HG03432 (cell line): ENCODE data around the gene PTGDS.

Experiments
- ATAC-seq: cut with Tn5 transposase; IDR thresholded peaks from one replicate; pipeline ENCODE4 v1.9.1; 2021; ENCODE audit warnings: mild to moderate bottlenecking, moderate library complexity; ENCODE audit not compliant: unreplicated experiment

Gene PTGDS

GRCh38 chr9:136977223-136977622 lies at the start of gene PTGDS:
PTGDS (plus strand) TSS chr9:136977504; CDS start chr9:136977579, 75 bp downstream.
- no peak for ATAC-seq

- ATAC-seq: no peak
These were observed 48.7 kb upstream of the PTGDS start for GRCh38 chr9:136928591-136928990.

DNA sequence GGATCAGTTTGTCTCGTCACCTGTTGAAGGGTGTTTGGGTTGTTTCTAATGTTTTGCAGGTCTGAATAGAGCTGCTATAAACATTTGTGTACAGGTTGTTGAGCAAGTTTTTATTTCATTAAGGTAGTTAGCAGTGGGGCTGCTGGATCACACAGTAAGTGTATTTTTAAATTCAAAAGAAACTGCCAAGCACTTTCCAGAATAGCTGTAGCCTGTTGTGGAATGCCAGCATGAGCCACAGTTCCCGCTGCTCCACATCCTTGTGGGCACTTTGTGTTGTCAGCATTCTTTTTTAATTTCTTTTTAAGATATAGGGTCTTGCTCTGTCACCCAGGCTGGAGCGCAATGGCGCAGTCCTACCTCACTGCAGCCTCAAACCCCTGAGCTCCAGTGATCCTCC lies 47.3 kb upstream of the PTGDS start:
- no peak for ATAC-seq

- ATAC-seq: no peak
These were observed 45.6 kb upstream of the PTGDS start for GRCh38 chr9:136931611-136932130.

DNA sequence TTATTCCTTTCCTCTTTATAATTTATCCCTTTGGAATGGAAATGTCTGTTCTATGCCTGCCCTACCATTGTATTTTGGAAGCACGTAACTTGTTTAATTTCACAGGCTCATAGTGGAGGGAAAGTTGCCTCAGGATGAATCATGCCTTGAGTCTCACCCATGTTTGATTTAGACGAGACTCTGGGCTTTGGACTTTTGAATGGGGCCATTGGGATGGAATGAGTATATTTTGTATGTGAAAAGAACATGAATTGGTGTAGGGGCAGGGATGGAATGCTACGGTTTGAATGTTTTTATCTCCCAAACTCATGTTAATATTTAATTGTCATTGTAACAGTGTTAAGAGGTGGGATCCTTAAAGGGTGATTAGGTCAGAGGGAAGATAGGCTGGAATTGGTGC lies 43.0 kb upstream of the PTGDS start:
- ATAC-seq: no peak

DNA sequence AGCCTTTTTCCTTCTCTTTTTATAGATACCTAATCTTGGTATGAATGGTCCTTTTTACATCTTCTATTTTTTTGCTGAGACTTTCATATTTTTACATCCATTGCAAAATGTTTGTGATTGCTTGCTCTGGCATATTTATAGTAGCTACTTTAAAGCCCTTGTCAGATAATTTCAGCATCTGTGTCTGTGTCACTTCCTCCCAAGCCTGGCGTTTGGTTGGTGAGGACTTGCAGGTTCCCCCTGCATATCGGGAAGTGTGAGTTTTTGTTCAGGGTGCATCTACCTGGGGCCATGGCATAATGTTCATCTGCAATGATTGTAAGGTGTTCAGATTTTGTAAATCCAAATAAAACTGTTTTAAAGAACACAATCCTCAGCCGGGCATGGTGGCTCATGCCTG lies 41.7 kb upstream of the PTGDS start:
- ATAC-seq: no peak

DNA sequence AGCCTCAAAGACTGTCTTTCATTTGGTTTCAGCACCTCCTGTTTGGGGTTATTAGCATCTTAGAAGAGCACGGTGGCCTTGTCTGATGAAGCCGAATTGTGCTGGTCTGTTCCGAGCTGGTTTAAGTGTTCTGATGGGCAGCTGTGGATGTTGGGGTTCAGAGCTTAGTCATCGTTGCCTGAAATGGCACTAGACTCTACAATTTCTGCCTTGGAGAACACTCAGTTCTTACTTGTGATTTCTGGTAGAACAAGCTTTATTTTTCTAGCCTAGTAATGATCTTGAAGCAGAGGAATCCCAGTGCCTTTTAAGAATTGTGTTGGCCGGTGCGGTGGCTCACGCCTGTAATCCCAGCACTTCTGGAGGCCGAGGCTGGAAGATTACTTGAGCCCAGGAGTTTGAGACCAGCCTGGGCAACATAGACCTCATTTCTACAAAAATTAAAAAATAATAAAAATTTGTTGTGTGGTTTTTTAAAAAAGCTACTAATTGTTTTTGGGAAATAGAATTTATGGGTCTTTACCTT lies 40.6 kb upstream of the PTGDS start:
- no peak for ATAC-seq

DNA sequence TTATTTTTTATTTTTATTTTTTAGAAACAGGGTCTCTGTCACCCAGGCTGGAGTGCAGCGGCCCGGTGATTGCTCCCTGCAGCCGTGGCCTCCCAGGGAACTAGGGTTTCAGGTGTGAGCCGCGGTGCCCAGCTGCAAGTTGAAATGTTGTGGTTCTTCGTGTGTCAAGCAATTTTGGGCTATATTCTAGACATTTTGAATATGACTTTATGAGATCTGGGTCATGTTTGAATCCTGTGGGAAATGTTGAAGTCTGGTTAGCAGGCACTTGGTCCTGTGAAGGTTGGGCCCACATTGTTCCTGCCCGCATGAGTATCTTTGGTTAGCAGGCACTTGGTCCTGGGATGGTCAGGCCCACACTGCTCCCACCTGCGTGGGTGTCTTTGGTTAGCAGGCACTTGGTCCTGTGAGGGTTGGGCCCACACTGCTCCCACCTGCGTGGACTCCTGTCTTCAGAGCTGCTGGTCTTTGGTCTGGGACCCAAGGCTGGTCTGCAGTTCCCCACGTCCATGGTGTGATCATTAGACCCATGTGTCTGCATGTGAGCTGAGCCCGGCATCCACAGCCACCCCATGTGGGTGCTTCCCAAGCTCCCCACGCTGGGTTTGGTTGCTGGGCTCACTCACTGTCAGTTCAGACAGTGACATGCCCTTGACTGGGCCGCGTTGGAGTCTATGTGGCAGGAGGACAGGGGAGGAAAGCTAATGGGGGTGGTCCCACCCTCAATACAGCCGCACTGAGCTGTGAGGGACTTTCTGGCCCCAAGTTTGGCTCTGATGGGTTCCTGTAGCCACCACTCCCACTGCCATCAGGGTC lies 39.9 kb upstream of the PTGDS start:
- no peak for ATAC-seq

DNA sequence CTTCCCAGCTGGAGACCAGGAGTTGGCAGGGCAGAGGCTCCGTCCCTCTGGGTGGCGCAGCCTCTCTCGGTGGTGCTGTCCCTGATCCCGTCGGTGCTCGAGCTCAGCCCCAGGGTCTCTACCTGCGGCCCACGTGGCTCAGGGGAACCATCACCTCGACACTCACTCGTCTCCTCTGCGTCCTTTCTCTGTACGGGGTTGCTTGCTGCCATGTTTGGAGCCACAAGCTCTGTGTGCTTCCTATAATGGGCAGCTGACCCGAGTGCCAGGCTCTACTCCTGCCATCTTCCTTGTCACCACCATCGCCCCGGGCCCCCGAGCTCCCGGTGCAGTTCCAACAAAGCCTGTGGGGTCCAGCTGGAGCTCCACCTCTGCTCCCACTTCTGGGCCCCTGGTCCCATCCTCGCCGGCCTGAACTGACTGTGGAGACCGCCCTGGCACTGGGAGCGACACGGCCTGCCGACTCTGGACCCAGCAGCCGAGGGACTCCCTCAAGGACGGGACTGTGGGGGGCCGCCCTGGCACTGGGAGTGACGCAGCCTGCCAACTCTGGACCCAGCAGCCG lies 37.8 kb upstream of the PTGDS start:
- no peak for ATAC-seq

- ATAC-seq: no peak
These were observed 37.2 kb upstream of the PTGDS start for GRCh38 chr9:136939996-136940525.

- ATAC-seq: no peak
These were observed 36.6 kb upstream of the PTGDS start for GRCh38 chr9:136940526-136941230.

DNA sequence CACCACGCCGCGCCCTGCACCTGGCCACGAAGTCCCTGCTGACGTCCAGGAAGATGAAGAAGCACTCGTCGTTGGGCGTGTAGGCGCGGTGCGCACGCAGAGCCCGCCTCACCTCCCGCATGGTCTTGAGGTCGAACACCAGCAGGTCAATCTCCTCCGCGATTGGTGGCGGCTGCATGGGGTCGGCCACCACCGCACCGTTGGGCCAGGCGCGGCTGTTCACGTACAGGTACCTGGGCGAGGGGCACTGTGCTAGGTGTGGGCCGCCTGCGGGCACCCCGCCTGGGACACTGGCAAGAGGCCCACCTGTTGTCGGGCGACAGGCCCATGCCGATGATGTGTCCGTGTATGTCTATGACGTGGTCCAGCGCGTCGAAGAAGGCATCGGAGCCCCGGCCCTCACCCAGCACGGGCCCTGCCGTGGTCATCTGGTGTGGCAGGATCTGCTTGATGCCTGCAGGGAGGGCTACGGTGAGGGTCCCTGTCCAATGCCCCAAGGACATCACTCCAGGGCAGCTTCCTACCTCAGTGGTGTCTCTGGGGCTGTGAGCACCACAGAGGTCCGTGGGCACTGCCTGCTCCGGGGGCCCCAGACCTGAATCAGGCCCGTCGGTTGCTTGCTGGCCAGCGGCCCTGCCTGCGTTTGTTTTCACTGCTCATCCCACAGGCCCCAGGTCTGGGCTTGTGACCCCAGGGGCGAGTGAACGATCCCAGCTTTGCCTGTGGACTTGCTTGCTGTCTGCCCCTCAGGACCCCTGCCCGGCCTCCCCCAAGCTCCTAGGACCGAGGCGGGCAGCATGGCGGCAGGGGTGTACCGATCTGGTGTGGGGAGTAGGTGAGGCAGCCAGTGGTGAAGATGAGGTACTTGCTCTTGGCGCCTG lies 35.8 kb upstream of the PTGDS start:
- no peak for ATAC-seq

DNA sequence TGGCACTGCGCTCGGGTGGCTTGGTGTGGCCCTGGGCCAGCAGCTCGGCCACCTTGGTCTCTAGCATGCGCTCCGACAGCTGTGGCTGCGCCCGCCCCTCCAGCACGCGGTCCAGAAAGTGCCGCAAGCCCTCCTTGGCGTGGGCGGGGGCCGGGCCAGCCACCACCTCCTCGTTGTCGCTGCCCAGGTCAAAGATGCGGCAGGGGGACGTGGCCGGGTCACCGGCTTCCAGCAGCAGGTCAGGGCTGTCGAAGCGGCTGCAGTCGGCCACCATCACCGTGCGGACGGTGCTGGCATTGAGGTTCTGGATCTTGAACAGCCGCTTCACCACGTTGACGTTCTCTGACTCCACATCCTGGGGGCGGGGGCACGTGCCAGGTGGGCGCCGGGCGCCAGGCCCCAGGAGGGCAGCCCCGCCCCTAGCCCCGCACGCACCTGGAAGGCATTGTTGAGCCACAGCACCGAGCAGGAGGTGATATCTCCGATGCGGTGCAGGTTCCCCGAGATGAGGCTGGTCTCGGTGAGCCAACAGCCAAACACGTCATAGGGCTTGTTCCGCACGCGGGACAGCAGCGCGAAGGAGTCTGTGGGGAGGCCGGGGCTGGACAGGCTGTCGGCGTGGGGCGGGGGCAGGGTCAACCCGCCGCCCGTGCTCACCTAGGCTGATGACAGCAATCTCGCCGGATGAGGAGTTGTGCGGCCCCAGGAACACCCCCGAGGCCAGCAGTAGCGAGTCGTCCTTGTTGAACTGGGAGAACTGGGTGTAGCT lies 35.0 kb upstream of the PTGDS start:
- no peak for ATAC-seq

DNA sequence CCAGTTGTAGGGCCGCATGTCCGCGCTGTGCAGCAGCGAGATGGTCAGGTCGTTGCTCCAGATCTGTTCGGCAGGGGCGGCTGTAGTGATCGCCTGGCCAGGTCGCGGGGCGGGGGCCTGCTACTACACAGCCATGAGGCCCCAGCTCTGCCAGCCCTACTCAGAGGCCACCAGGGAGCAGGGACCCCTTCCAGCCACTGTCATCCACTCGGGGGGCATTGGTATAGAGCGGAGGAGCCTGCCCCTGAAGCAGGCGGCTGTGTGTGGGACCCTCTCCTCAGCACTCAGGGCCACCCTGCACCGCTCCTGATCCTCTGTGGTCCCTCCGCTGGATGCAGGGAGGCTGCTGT lies 34.4 kb upstream of the PTGDS start:
- no peak for ATAC-seq

GRCh38 chr9:136943291-136944211 lies 33.8 kb upstream of the PTGDS start:
- peak; percentile 3 for ATAC-seq

DNA sequence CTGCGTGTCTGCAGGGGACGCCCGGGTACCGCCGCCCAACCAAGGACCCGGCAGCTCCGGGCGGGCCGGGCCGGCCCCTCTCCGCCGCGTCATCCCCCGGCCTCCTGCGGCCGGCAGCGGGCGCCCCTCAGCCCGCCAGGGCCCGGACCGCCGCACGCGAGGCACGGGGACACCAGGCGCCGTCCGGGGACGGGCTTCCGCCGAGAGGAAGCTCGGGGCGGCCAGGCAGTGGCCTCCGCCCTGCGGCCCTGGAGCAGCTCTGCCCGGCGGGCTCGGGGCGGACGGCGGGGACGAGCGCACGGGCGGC lies 33.1 kb upstream of the PTGDS start:
- peak; percentile 39 for ATAC-seq

- ATAC-seq: peak; percentile 70
These were observed 32.6 kb upstream of the PTGDS start, which contains the start of the genes C8G and FBXW5 for GRCh38 chr9:136944519-136945332. C8G (plus strand) TSS chr9:136945243; CDS start chr9:136945321, 78 bp downstream. FBXW5 (minus strand) TSS chr9:136944738; CDS start chr9:136944083, 655 bp downstream.
